HG03097 (cell line): ENCODE measurements around the gene CD274.
"Not testable (repeated sequence)": the region's sequence is repeated elsewhere in the genome, so short reads cannot be mapped to it uniquely, and the experiment has no call there.

ENCODE experiments used
- ATAC-seq: cut with Tn5 transposase; IDR thresholded peaks from one replicate; pipeline ENCODE4 v1.9.1; 2021; ENCODE audit not compliant: unreplicated experiment, low FRiP score

Gene CD274

DNA sequence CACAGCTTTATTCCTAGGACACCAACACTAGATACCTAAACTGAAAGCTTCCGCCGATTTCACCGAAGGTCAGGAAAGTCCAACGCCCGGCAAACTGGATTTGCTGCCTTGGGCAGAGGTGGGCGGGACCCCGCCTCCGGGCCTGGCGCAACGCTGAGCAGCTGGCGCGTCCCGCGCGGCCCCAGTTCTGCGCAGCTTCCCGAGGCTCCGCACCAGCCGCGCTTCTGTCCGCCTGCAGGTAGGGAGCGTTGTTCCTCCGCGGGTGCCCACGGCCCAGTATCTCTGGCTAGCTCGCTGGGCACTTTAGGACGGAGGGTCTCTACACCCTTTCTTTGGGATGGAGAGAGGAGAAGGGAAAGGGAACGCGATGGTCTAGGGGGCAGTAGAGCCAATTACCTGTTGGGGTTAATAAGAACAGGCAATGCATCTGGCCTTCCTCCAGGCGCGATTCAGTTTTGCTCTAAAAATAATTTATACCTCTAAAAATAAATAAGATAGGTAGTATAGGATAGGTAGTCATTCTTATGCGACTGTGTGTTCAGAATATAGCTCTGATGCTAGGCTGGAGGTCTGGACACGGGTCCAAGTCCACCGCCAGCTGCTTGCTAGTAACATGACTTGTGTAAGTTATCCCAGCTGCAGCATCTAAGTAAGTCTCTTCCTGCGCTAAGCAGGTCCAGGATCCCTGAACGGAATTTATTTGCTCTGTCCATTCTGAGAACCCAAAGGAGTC, at the start of gene CD274:
TSS of gene CD274 (plus strand) at position 184 of the 733 bp plus-strand sequence. CDS start 5,572 bp downstream, outside the sequence.
- peak; percentile 56 for ATAC-seq

DNA sequence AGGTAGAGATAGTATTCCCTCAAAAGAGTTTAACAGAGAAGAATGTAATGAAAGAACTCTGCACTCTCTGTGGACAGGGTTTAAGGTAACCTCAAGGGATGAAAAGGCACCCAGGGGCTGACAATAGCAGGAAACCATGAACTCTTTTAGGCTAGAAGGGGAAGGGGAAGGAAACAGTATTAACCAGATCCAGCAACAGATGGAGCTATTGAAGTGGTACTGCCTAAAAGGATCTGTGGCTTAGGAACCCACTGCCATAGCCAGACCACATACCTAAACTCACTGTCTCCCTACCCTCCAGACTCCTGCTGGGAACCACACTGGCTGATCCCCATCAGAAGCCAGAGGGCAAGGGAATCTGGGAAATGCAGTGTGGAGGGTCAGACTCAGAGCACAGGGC, 48.1 kb upstream of the CD274 start:
- ATAC-seq = no peak

DNA sequence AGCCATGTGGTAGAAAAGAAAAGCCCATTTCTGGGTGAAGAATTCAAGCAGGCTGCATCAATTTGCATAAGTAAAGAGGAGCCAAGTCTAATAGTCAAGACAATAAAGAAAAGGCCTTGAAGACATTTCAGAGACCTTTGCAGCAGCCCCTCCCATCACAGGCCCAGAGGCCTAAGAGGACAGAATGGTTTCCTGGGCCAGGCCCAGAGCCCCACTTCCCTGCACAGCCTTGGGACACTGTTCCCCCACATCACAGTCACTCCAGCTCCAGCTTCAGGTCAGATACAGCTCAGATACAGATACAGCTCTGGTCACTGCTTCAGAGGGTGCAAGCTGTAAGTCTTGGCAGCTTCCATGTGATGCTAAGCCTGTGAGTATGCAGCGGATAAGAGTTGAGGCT, 41.7 kb upstream of the CD274 start:
- no peak for ATAC-seq

DNA sequence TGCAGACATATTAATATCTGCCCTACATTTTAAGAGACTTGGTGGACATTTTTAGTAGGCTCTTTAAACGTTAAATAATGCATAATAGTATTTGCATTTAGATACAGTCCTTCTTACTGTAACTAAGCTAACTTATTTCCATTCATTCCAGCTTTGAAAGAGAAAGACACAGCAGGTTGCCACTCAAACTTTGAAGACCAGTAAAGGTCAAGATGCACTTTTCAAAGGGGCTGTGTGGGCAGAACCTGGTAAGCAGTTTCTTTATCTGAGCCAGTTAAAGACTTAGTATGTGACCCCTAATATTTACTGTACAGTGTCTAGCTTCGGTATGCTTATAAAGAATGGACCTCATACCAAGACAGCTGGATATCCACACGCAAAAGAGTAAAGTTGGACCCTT, 33.4 kb upstream of the CD274 start:
- ATAC-seq = no peak

DNA sequence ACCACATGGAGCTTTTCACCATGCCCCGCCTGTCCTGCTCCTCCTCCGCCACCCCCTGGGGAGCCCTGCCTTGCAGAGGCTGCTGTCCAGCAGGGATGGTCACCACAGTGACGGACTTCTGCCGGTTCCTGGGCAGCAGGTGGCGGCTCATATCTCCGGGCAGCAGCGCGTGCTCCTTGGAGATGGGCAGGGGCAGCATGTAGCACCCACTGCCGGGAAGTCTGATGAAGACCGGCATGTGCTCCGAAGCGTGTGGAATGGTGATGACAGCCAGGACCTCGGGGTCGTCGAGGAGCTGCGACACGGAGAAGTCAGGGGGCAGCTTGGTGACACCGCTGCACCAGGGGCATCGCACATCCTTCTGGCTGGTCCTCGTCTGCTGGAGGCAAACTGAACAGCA, 31.9 kb upstream of the CD274 start:
- ATAC-seq = no peak

DNA sequence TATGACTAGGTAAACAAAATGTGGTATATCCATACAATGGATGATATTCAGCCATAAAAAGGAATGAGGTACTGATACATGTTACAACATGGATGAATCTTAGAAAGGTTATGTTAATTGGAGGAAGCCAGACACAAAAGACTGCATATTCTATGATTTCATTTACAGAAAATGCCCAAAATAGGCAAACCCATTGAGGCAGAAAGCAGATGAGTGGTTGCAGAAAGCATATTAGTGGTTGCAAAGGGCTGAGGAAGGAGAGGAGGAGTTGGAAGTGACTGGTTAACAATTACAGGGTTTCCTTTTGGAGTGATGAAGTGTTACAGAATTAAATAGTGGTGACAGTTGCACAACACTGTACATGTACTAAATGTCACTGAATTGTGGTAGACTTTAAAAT, 30.4 kb upstream of the CD274 start:
- ATAC-seq = no peak

DNA sequence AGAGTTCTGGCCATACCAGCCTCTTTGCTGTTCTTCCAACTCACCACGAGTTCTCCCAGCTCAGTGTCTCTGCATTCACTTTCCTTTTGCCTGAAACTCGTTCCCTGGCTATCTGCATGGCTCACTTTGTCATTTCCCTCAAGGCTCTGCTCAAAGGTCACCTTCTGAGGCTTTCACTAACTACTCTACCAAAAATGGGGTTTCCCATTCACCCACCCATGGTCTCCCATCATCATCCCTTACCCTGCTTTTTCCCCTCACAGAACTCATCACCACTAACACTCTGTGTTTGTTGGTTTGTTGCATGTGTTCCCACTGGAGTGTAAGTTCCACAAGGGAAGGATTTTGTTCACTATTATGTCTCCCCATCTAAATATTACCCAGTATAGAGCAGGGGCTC, 29.2 kb upstream of the CD274 start:
- ATAC-seq = no peak

DNA sequence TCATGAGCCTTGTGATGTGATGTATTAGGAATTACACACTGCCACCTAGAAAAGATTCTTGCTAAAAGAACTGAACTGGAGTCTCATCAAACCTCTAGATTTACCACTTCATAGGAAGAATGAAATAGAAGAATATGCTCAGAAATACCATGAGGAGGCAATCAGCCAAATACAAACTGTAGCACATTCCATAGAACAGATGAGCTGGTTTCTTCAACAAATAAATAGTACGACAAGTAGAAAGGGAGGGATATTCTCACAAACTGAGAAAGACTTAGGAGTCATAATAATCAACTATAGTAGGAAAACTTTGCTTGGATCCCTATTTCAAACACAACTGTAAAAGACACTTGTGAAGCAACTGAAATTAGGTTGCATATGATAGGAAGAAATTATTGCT, 28.1 kb upstream of the CD274 start:
- no peak for ATAC-seq

DNA sequence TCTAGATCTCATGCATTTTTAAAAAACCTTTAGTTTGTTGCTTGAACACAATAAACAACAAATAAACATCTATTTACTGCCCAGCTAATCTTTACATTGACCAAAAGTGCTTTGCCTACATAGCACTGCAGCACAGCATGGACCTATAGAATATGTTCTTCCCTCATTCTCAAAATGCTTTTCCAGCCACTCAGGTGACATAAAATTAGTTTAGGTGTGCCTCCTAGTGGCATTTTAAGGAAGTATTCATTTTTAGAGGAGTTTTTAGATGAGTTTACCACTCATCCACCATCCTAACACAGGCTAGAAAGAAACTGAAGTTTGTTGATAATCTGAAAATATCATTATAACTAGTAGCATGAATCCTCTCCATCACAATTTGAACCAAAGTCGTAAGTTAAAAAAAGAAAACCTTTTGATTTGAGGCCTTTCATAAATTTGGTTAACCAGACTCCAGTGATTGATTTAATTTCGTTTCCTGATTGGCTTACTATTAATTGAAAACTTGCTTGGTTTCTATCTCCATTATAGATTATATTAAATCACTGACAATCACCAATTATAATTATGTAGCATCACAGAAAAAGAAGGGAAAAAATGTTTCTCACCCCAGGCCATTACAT, 25.2 kb upstream of the CD274 start:
- no peak for ATAC-seq

DNA sequence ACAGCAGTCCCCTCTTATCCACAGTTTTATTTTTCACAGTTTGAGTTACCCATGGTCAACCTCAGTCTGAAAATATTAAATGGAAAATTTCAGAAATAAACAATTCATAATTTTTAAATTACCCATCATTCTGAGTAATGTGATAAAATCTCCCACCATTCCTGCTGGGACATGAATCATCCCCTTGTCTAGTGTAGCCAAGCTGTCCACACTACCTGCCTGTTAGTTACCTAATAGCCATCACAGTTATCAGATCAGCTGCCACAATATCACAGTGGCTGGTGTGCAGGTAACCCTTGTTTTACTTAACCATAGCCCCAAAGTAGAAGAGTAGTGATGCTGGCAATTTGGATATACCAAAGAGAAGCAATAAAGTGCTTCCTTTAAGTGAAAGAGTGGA, 23.3 kb upstream of the CD274 start:
- ATAC-seq = no peak

DNA sequence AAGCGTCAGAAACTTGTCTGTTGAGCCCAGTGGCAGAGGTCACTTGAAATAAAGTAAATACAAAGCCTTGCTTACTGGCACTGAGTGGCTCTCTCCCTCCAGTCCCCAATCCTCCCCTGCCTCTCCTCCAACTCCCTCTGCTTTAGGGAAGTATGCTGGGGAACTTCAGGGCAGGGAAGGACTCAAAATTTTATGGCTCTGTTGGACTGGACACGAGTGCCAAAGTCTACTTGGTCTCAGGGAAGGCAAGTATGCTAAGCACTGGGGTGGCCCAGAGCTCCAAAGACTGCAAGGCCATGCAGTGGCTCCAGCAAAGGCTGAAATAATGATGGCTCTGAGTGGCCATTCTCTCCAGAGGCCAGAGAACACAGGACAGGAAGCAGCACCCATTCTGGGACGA, 22.2 kb upstream of the CD274 start:
- ATAC-seq = no peak

DNA sequence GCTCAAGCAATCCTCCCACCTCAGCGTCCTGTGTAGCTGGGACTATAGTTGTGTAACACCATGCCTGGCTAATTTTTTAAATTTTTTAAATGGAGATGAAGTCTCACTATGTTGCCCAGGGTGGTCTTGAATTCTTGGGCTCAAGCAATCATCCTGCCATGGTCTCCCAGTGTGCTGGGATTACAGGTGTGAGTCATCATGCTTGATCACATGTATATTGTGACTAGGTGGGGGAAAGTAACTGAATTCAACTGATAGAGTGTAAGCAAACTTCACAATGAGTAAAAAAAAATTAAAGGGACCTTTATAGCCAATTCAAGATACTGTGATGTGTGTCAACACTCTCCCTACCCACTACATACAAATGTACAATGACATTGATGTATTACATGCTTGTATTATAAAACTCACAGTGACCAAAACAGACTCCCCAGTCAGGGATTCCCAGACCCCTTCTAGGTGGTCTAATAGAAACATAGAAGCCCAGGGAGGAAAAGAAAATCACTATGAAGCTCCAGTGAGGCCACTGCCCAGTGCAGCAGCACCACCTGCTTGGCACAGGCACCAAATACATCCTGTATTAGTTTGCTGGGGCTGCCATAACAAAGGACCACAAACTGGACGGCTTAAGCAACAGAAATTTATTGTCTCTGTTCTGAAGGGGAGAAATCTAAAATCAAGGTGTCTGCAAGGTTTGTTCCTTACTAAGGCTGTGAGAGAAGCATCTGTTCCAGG, 21.4 kb upstream of the CD274 start:
- no peak for ATAC-seq

DNA sequence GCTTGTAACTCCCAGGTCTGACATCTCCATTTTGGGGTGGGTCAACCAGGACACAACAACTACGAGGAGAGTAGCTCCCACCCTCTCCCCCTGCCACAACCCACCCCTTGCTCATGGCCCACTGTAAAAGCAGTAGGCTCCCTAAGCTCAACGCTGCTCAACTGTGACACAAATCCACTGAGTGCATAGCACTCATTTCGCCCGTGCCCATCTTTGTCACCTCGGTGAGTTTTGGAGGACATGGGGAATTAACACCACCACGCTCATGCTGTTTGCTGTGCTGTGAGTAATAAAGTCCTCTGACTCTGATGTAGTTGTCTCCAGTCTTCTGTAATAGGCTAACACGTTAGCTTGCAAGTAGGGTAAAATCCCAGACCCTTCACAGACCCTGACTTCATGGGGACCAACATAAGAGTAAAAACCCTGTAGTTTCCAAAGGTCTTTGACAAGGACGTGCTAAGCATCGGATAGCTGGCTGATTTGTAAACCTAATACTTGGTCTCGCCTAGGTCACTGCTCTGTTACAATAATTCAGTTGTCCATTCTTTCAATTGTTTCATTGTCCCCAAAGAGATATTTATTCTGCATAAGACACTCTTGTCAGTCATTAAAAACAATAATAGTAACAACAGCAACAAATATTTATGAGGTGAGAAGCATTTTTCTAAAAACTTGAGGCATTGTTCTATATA, 20.3 kb upstream of the CD274 start:
- no peak for ATAC-seq

DNA sequence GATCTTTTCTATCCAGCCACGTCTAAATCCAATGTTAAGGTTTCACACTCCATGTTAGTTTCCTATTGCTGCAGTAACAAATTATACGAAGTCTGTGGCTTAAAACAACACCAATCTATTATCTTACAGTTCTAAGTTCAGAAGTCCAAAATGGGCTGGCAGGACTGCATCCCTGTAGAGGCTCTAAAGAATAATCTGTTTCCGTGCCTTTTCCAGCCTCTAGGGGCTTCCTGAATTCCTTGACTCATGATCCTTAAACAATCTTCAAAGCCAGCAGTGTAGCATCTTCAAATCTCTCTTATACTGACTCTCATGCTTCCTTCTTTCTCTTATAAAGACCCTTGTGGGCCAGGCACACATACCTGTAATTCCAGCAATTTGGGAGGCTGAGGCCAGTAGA, 19.4 kb upstream of the CD274 start:
- no peak for ATAC-seq

DNA sequence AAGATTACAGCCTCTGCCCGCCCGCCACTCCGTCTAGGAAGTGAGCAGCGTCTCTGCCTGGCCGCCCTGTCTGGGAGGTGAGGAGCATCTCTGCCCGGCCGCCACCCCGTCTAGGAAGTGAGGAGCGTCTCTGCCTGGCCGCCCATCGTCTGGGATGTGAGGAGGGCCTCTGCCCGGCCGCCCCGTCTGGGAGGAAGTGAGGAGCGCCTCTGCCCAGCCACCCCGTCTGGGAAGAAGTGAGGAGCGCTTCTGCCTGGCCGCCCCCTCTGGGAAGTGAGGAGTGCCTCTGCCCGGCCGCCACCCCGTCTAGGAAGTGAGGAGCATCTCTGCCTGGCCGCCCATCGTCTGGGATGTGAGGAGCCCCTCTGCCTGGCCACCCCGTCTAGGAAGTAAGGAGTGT, 17.5 kb upstream of the CD274 start:
- not testable (repeated sequence) for ATAC-seq

DNA sequence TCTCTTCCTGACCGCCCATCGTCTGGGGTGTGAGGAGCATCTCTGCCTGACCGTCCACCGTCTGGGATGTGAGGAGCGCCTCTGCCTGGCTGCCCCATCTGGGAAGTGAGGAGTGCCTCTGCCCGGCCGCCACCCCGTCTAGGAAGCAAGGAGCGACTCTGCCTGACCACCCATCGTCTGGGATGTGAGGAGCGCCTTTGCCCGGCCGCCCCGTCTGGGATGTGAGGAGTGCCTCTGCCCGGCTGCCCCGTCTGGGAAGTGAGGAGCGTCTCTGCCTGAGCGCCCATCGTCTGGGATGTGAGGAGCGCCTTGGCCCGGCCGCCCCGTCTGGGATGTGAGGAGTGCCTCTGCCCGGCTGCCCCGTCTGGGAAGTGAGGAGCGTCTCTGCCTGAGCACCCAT, 17.0 kb upstream of the CD274 start:
- not testable (repeated sequence) for ATAC-seq

DNA sequence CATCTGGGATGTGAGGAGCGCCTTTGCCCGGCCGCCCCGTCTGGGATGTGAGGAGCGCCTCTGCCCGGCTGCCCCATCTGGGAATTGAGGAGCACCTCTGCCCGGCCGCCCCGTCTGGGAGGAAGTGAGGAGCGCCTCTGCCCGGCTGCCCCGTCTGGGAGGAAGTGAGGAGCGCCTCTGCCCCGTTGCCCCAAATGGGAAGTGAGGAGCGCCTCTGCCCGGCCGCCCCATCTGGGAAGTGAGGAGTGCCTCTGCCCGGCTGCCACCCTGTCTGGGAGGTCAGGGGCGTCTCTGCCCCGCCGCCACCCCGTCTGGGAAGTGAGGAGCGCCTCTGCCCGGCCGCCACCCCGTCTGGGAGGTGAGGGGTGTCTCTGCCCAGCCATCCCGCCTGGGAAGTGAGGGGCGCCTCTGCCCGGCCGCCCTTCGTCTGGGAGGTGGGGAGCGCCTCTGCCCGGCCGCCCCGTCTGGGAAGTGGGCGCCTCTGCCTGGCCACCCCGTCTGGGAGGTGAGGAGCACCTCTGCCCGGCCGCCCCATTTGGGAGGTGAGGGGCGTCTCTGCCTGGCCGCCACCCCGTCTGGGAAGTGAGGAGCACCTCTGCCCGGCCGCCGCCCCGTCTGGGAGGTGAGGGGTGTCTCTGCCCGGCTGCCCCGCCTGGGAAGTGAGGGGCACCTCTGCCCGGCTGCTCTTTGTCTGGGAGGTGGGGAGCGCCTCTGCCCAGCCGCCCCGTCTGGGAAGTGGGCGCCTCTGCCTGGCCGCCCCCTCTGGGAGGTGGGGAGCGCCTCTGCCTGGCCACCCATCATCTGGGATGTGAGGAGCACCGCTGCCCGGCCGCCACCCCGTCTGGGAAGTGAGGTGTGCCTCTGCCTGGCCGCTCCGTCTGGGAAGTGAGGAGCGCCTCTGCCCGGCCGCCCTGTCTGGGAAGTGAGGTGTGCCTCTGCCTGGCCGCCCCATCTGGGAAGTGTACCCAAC, 16.2 kb upstream of the CD274 start:
- ATAC-seq = not testable (repeated sequence)

DNA sequence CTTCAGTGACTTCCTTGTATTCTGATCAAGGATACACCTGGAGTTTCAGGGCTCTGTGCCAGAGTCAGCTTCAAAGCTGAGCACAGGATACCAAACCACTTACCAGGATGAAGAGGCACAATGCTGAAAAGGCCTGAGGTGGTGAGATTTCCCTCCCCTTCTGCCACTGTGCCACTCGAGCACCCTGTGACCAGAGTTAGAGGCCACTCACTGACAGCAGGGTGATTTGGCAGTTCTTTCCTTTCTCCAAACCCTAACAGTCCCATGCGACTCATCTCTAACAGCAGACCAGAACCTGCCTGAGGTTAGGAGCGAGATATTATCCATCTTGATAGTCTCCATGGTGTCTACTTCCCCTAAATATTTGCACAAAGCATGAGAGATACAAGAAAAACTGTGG, 14.4 kb upstream of the CD274 start:
- no peak for ATAC-seq

DNA sequence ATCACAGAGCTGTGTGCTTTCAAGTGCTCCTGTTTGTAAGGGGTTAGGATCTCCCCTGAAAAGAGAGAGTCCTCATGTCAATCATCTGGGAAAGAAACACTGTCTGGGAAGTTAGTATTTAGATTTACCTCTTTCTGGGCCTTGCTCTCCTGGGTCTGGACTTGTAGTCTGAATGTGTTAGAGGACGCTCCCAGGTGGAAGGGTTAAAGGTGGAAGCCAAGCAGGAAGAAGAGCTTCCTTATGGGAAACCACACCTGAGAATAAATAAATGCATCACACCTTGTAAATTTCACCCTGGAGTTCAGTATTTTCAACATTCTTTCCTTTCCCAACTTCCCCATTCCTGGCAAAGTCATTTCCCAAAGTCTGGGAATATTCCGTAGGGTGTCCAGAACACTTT, 13.9 kb upstream of the CD274 start:
- no peak for ATAC-seq
